Hindlimb muscle (tissue), 1 donor: ENCODE measurements around the gene SHOX. TPM values are rescaled to one million over a fixed set of nuclear protein-coding genes. Genes with fewer than 3 reads are reported as not detected.
"Not testable (repeated sequence)": the region's sequence is repeated elsewhere in the genome, so short reads cannot be mapped to it uniquely, and the experiment has no call there.

ENCODE experiments used
- DNase-seq: peaks from one replicate; pipeline ENCODE4 v3.0.0-alpha.2; 2013
- polyA plus RNA-seq: library from polyadenylated mRNA; unstranded; fragments of 120-200 nt; gene quantifications from one replicate; pipeline ENCODE4 v1.2.1, GENCODE V29; 2013; ENCODE audit not compliant: insufficient read length

The SHOX gene
- polyA plus RNA-seq, 1 donor, result 3.0 TPM

GRCh38 chrX:622802-623201 lies 7.8 kb upstream of the SHOX start:
- DNase-seq, result not testable (repeated sequence)

DNA sequence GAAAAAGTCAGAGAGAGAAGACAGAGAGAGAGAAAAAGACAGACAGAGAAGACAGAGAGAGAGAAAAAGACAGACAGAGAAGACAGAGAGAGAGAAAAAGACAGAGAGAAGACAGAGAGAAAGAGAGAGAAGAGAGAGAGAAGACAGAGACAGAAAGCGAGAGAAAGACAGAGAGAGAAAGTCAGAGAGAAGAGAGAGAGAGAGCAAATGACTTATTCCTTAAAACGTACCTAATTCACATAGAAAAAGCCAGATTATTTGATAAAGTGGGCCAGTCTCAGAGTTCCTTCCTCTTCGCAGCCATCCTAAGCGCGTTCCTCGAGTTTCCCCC lies 7.4 kb upstream of the SHOX start:
- DNase-seq, result no peak

DNA sequence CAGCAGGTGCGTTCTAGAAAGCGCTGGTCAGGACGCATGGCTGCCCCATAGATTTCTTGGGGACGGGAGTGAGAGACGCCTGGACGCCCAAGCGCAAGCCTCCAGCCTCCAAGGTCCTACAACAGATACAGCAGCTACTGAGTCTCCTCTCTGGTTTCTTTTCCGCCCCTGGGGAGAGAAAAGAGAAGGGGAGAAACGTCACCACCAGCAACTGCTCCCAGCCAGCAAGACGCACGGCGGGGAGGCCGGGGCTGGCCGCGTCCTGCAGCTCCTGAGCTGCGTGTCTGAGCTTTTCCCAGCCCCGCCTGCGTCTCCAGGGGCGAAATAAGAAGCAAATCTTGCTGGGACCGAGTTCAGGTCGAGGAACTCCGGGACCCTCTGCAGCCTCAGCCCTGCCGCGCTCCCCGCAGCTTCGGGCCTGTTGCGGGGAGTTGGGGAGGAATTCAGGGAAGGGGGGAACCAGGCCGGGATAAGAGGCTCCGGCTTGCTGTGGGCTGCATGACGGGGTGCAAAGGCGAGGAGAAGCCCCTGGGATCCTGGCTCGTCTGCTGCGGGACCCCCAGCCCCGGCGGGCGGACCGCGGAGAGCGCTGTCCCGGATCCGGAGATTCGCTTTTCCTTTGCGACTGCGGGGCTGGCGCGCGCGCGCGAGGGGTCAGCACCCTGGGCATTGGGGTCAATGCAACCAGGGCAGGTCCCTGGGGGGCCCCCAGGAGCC lies 6.8 kb upstream of the SHOX start:
- DNase-seq, result peak; percentile 43

DNA sequence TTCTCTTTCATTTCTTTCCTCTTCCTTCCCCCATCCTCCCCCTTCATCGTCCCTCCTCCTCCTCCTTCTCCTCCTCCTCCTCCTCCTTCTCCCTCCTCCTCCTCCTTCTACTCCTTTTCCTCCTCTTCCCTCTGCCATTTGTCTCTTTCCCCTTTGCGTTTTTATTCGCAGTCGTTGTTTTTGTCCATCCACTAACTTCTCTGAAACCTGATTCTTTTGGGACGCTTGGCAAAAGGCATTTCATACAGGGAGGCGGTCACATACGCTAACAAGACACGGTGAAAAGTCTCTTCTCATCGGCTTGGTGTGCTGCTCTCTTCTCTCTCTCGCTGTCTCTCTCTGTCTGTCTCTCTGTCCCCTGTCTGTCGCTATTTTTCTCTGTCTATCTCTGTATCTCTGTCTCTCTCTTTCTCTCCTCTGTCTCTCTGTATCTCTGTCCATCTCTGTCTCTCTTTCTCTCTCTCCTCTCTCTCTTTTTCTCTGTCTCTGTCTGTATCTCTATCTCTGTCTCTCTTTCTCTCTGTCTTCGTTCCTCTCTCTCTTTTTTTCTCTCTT lies 5.4 kb upstream of the SHOX start:
- DNase-seq, result no peak

GRCh38 chrX:626047-626446 lies 4.5 kb upstream of the SHOX start:
- DNase-seq, result not testable (repeated sequence)

- DNase-seq, result no peak
These were observed 3.7 kb upstream of the SHOX start for GRCh38 chrX:626745-627509.

- DNase-seq, result no peak
These were observed 3.0 kb upstream of the SHOX start for GRCh38 chrX:627510-627981.

DNA sequence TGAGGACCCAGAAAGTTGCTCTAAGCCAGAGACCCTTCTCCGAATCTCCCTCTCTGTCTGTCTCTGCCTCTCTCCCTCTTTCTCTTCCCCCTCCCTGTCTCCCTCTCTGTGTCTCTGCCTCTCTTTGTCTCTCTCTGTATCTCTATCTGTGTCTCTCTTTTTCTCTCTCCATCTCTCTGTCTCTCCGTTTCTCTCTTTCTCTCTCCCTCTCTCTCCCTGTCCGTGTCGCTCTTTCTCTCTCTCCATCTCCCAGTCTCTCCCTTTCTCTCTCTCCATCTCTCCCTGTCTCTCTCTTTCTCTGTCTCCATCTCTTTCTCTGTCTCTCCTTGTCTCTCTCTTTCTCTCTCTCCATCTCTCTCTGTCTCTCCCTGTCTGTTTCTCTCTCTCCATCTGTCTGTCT lies 2.6 kb upstream of the SHOX start:
- DNase-seq, result no peak

GRCh38 chrX:629230-630006 lies 1.2 kb upstream of the SHOX start:
- DNase-seq, result no peak

DNA sequence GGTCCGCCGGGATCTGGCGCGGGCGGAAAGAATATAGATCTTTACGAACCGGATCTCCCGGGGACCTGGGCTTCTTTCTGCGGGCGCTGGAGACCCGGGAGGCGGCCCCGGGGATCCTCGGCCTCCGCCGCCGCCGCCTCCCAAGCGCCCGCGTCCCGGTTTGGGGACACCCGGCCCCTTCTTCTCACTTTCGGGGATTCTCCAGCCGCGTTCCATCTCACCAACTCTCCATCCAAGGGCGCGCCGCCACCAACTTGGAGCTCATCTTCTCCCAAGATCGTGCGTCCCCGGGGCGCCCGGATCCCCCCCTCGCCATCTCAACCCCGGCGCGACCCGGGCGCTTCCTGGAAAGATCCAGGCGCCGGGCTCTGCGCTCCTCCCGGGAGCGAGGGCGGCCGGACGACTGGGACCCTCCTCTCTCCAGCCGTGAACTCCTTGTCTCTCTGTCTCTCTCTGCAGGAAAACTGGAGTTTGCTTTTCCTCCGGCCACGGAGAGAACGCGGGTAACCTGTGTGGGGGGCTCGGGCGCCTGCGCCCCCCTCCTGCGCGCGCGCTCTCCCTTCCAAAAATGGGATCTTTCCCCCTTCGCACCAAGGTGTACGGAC lies 482 bp upstream of the SHOX start:
- no peak for DNase-seq

- DNase-seq, result no peak
These were observed 1.3 kb downstream of the SHOX start for GRCh38 chrX:631802-632365.

DNA sequence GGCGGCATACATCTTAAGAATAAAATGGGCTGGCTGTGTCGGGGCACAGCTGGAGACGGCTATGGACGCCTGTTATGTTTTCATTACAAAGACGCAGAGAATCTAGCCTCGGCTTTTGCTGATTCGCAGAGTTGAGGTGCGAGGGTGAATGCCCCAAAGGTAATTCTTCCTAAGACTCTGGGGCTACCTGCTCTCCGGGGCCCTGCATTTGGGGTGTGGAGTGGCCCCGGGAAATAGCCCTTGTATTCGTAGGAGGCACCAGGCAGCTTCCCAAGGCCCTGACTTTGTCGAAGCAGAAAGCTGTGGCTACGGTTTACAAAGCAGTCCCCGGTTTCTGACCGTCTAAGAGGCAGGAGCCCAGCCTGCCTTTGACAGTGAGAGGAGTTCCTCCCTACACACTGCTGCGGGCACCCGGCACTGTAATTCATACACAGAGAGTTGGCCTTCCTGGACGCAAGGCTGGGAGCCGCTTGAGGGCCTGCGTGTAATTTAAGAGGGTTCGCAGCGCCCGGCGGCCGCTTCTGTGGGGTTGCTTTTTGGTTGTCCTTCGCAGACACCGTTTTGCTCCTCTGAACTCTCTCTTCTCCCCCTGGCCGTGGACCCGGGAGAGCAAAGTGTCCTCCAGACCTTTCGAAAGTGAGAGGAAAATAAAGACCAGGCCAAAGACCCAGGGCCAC lies 1.9 kb downstream of the SHOX start:
- no peak for DNase-seq

DNA sequence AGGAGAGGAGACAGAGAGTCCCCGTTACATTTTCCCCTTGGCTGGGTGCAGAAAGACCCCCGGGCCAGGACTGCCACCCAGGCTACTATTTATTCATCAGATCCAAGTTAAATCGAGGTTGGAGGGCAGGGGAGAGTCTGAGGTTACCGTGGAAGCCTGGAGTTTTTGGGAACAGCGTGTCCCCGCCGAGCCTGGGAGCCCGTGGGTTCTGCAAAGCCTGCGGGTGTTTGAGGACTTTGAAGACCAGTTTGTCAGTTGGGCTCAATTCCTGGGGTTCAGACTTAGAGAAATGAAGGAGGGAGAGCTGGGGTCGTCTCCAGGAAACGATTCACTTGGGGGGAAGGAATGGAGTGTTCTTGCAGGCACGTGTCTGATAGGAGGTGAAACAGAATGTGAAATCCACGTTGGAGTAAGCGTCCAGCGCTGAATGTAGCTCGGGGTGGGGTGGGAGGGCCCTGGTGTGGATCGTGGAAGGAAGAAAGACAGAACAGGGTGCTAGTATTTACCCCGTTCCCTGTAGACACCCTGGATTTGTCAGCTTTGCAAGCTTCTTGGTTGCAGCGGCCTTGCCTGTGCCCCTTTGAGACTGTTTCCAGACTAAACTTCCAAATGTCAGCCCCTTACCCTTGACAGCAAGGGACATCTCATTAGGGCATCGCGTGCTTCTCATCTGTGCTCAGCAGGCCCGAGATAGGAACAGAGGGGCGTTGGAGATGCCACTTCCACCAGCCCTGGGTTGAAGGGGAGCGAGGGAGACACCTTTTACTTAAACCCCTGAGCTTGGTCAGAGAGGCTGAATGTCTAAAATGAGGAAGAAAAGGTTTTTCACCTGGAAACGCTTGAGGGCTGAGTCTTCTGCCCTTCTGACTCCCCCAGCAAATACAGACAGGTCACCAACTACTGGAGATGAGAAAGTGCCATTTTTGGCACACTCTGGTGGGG lies 2.7 kb downstream of the SHOX start:
- DNase-seq, result no peak

DNA sequence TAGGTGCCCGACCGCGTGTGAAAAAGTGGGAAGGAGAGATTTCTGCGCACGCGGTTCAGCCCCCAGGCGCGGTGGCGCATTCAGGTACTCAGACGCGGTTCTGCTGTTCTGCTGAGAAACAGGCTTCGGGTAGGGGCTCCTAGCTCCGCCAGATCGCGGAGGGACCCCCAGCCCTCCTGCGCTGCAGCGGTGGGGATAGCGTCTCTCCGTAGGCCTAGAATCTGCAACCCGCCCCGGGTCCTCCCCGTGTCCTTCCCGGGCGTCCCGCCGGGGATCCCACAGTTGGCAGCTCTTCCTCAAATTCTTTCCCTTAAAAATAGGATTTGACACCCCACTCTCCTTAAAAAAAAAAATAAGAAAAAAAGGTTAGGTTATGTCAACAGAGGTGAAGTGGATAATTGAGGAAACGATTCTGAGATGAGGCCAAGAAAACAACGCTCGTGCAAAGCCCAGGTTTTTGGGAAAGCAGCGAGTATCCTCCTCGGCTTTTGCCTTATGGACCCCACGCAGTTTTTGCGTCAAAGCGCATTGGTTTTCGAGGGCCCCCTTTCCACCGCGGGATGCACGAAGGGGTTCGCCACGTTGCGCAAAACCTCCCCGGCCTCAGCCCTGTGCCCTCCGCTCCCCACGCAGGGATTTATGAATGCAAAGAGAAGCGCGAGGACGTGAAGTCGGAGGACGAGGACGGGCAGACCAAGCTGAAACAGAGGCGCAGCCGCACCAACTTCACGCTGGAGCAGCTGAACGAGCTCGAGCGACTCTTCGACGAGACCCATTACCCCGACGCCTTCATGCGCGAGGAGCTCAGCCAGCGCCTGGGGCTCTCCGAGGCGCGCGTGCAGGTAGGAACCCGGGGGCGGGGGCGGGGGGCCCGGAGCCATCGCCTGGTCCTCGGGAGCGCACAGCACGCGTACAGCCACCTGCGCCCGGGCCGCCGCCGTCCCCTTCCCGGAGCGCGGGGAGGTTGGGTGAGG lies 3.7 kb downstream of the SHOX start:
- no peak for DNase-seq

DNA sequence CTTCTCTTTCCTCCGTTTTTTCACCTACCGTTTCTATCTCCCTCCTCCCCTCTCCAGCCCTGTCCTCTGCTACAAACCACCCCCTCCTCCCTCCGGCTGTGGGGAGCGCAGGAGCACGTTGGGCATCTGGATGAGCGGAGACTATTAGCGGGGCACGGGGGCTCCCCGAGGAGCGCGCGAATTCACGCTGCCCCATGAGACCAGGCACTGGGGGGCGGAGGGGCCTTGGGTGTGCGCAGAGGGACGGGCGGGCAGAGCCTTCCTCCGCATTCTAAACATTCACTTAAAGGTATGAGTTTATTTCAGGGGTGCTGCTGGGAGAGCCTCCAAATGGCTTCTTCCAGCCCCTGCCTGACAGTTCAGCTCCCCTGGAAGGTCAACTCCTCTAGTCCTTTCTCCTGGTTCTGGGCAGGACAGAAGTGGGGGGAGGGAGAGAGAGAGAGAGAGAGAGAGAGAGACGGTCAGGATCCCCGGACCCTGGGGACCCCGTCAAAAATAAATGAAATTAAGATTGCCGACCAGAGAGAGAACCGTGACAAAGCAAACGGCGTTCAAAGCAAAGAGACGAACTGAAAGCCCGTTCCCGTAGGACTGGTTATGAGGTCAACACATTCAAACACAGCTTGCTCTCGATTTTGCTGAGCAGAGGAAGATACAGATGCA lies 5.0 kb downstream of the SHOX start:
- no peak for DNase-seq

GRCh38 chrX:636981-637659 lies 6.5 kb downstream of the SHOX start:
- no peak for DNase-seq

- DNase-seq, result no peak
These were observed 7.3 kb downstream of the SHOX start for GRCh38 chrX:637660-638481.
